NCI-H1105 (cell line): ENCODE measurements around the gene C10orf53.

Experiments
- DNase-seq: peaks from one replicate; lab custom pipeline; 2025; lab: John Stamatoyannopoulos, UW

C10orf53 gene

DNA sequence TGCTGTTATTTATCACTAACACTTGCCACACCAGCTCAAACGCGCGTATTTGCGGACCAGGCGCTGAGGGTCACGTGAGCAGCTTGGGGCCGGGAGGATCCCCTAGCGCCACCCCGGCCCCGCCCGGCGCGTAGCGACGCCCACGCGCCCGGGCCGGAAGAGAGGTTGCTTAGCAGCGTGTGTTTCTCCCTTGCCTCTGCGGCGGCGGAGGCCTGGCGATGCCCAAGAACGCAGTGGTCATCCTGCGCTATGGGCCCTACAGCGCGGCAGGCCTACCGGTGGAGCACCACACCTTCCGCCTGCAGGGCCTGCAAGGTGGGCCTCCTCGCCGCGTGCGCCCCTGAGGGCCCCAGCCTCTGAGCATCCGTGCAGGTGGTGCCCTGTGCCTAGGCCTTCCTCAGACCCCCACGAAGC lies at the start of gene C10orf53:
C10orf53 (plus strand) TSS at position 172 of the 414 bp plus-strand sequence; CDS start at position 219, 47 bp downstream.
- no peak for DNase-seq

- DNase-seq: no peak
Measured at GRCh38 chr10:49631975-49632374, 47.5 kb upstream of the C10orf53 start.

- no peak for DNase-seq
Measured at GRCh38 chr10:49632406-49633317, 46.8 kb upstream of the C10orf53 start.

DNA sequence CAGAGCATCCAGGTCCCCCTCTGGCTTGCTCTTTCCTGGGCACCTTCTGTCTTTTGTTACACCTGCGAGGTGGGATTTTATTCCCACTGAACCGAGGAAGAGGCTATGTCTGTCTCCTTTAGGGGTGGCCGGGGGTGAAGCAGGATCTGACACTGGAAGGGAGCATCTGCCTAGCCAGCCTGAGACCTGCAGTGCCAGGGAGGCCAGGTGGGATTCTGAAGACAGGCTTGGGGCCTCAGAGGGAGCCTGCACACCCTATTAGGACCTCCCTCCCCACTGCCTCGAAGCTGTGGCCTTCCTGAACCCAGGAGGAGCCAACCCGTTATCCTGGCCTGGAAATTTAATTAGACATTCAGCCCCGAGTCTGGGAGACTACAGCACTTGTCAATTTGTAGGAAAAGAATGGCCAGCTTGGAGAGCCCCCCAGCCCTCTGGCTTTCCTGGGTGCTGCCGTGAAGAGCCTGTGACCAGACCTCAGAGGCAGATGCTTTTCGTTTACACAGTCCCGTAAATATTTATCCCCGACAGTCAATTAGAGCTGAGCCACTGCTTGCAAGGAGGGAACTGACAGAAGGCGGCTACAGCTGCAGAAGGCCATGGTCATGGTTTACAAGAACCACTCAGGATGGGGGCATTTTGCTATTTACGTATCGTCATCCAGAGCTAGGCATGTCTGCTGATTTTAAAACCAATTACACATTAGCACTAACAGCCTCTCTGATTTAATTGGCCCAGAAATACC lies 46.0 kb upstream of the C10orf53 start:
- DNase-seq: no peak

DNA sequence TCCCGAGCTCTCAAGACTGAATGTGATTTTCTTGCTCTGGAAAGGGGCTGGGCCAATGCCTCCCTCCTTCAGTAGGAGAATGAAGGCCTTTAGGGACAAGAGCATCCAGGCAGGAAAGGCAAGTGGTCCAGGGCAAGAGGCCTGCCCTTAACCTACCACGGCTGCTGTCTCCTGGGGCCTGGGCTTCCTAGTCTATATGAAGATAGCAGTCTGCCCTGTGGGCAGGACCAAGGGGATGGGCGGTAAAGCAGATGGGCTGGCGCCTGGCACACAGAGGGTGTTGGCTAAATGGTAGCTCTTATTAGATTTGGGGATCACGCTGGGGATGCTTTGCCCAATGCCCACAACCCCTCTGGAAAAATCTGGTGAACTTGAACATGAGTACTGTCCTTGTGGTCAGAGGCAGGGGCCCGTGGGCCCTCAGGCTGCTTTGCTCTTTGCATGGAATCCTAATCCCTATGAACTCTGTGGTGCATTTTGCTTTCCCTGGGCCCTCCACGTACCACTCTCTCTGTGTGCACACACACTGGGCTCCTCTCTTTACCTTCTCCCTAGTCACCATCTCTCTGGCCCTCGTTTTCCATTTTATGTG lies 45.3 kb upstream of the C10orf53 start:
- DNase-seq: no peak

- DNase-seq: no peak
Measured at GRCh38 chr10:49642311-49642710, 37.1 kb upstream of the C10orf53 start.

GRCh38 chr10:49643241-49644034 lies 36.0 kb upstream of the C10orf53 start:
- no peak for DNase-seq

- no peak for DNase-seq
Measured at GRCh38 chr10:49644035-49644646, 35.3 kb upstream of the C10orf53 start.

DNA sequence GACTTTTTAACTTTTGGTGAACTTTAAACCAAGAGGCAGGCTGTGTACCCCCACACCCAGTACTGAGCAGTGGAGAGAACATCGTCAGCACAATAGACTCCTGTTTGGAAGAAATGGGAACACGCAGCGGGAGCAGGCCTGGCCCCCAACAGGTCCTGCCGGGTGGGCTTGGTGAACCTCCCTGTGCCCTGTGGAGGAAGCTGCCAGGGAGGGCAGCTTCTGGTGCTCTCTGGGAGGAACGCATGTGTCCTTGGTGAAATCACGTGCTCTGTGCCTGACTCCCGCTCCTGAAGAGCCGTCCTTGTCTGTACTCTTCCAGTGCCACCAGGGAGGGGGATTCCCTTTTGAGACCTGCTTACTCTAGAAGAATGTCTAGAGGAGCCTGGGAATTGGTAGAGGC lies 34.0 kb upstream of the C10orf53 start:
- no peak for DNase-seq

GRCh38 chr10:49645871-49646870 lies 33.3 kb upstream of the C10orf53 start:
- DNase-seq: no peak

GRCh38 chr10:49647554-49647953 lies 31.9 kb upstream of the C10orf53 start:
- DNase-seq: no peak

GRCh38 chr10:49647985-49648795 lies 31.3 kb upstream of the C10orf53 start:
- no peak for DNase-seq

- no peak for DNase-seq
Measured at GRCh38 chr10:49649294-49649693, 30.2 kb upstream of the C10orf53 start.

- no peak for DNase-seq
Measured at GRCh38 chr10:49649936-49650723, 29.3 kb upstream of the C10orf53 start.

- DNase-seq: no peak
Measured at GRCh38 chr10:49650724-49651034, 28.8 kb upstream of the C10orf53 start.

GRCh38 chr10:49651039-49651835 lies 28.2 kb upstream of the C10orf53 start:
- no peak for DNase-seq

DNA sequence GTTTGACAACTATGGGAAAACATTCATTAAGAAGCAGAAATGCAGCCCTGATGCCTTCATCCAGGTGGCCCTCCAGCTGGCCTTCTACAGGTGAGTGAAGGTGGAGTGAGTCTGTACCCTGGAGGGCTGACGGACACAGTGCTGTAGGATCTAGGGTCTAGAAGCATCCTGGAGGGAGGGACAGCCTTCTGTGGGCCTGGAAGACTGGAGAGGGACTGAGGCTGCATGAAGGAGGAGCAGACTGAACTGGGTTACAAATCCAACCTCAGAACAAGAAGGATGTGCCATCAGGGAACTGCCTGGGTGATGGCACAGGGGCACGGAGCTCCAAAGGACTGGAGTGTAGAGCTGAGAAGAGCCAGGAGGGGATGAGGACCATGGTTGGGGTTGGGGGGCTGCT lies 27.5 kb upstream of the C10orf53 start:
- DNase-seq: no peak
